HG03354 (cell line): ENCODE data around the gene CCDC63.
"Not testable (repeated sequence)": the region's sequence is repeated elsewhere in the genome, so short reads cannot be mapped to it uniquely, and the experiment has no call there.

Experiments
- ATAC-seq: cut with Tn5 transposase; IDR thresholded peaks from one replicate; pipeline ENCODE4 v1.9.1; 2021; ENCODE audit warnings: mild to moderate bottlenecking; ENCODE audit not compliant: unreplicated experiment, poor library complexity, severe bottlenecking

The CCDC63 gene

DNA sequence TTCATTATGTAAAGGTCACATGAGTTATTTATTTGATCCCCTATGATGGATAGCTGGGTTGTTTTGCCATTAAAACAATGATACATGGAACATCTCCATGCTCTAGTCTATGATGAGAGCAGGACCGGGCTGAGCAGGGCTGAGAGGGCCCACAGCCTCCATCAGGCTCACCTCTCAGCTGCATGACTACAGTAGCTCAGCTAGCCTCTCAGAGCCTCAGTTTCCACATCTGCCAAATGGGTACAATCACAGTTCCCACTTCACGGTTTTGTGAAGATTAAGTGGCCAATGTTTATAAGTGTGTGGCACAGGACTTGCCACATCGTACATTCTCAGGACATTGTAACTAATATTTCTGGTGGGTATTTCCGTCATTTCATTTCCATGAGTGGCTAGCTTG is 93.5 kb downstream of the CCDC63 start:
- no peak for ATAC-seq

DNA sequence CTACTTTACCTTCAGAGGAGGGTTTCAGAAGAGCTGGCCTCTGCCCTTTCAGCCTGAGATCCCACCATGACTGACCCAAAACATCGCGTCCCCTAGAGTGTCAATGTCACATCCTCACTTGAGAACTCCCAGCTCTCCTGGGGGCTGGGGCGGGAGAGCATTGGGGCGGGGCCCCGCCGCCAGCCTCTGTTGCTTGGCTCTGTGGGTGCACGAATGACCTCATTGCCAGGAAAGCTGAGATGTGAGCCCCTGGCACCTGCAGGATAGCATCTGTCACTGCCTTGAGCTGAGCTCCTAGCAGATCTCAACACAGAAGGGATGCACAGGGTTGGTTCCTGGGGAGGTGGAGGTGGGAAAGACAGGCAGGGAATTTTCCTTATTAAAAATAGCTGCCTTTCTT is 94.1 kb downstream of the CCDC63 start:
- ATAC-seq, result no peak

DNA sequence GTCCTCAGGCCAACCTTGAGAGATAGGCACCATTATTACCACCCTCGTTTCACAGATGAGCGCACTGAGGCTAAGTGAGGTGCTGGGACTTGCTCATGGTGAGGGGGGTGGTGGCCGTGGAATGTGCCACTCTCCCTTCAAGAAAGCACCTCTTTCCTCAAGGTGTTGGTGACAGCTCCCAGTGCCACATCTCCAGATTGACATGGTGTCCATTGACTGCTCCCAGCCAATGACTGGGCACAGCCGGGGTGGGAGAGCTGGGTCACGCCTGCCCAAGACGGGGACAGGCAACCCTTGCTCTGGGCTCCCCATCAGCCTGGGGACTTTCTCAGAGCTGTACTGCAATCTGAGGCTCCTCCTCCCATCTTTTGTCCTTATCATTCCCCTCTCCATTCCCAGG is 94.6 kb downstream of the CCDC63 start:
- no peak for ATAC-seq

DNA sequence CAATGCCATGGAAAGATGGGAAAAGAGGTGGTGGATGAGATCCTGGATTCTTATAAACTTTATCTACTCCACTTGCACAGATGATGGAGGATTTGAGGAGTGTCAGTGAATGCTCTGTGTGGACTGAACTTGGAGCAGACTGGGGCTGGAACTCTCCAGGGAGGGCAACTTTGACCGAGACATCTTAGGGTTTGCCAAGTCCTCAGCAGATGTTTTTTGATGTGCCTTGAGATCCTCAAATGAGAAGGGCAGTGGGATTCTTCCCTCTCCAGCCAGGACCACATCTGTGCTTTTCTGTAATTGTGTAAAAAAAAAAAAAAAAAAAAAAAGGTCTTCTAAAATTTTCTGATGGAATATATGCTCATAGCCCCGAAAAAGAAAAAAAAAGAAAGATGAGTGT is 96.6 kb downstream of the CCDC63 start:
- ATAC-seq, result no peak

DNA sequence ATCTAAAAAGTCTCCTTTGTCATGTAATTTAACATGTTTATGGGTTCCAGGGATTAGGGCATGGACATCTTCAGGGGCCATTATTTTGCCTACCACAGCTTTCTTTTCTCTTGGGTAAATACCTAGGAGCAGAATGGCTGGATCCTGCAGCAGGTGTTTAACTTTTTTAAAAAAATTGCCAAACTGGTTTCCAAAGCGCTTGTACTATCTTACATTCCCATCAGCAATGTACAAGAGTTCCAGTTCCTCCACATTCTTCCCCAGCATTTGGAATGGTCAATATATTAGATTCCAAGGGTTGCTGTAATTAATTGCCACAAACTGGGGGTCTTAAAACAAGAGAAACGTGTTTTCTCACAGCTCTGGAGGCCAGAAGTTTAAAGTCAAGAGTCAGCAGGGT is 101.3 kb downstream of the CCDC63 start:
- ATAC-seq, result no peak

DNA sequence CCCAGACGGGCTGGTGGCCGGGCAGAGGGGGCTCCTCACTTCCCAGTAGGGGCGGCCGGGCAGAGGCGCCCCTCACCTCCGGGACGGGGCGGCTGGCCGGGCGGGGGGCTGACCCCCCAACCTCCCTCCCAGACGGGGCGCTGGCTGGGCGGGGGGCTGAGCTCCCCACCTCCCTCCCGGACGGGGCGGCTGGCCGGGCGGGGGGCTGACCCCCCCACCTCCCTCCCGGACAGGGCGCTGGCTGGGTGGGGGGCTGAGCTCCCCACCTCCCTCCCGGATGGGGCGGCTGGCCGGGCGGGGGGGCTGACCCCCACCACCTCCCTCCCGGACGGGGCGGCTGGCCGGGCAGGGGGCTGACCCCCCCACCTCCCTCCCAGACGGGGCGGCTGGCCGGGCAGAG is 103.7 kb downstream of the CCDC63 start:
- not testable (repeated sequence) for ATAC-seq

GRCh38 chr12:110950867-110951266 is 104.1 kb downstream of the CCDC63 start:
- ATAC-seq, result not testable (repeated sequence)
